HCT116 (cell line): Measurements from ENCODE around the gene ABCA6. TPM values are rescaled to one million over a fixed set of nuclear protein-coding genes. Genes with fewer than 3 reads are reported as not detected.

ENCODE experiments used
- ATAC-seq: fragments of 200-7000 bp; cut with Tn5 transposase; 2 replicates; pipeline ENCODE4 v1.9.1; 2020; ENCODE audit warnings: mild to moderate bottlenecking, moderate library complexity
- BruUV-seq: library from RNA; stranded (reverse); fragments of 400-500 nt; replicated peaks from 2 replicates; lab custom pipeline; 2021; lab: Mats Ljungman, UMichigan
- CTCF ChIA-PET: fragments of 300-600 bp; sonication (Branson Sonifier 250); formaldehyde crosslinking; loops from one replicate; lab custom pipeline; 2021; ENCODE audit warnings: antibody characterized with exemption; lab: Charles Lee
- POLR2A ChIA-PET: fragments of 300-600, 350-600 bp; sonication (Branson Sonifier 250); formaldehyde crosslinking; loops from one replicate; lab custom pipeline; 2021; ENCODE audit warnings: antibody characterized with exemption; lab: Charles Lee
- RAD21 ChIA-PET, 2 experiments: fragments of 300-600 bp; sonication (Branson Sonifier 250); formaldehyde crosslinking; loops; one replicate each; lab custom pipeline; 2023; ENCODE audit warnings: low total read pairs in 2 of 2; ENCODE audit not compliant: uncharacterized antibody in 2 of 2, unreplicated experiment in 2 of 2, low non-redundant PET in 1 of 2; lab: Charles Lee
- DNase-seq: peaks from one replicate; pipeline ENCODE4 v3.0.0-alpha.2; 2010; ENCODE audit warnings: low read depth, low spot score
- H2AFZ ChIP-seq: fragments of 200-600 bp; shearing (Covaris generic), sonication (generic); 2 replicates; pipeline ENCODE4 v1.6.1; 2017; ENCODE audit warnings: low read depth, mixed run types, mixed read lengths, antibody characterized with exemption, low read length; ENCODE audit not compliant: poor library complexity, severe bottlenecking
- H3K27ac ChIP-seq: 2 replicates; pipeline ENCODE4 v1.5.1; 2012; ENCODE audit warnings: low read depth, low read length
- H3K27me3 ChIP-seq: fragments of 200-600 bp; sonication (generic); 2 replicates; pipeline ENCODE4 v1.6.1; 2016; ENCODE audit warnings: mixed run types, low read length, mixed read lengths; ENCODE audit not compliant: insufficient read depth
- H3K36me3 ChIP-seq, 2 experiments: fragments of 200-500 bp in 1 of 2; fragments of 200-600 bp in 1 of 2; sonication (Bioruptor generic) in 1 of 2; sonication (generic) in 1 of 2; 2 replicates each; pipeline versions ENCODE4 v1.5.1 to v1.6.1; 2014 to 2016; ENCODE audit warnings: low read length in 2 of 2, inconsistent platforms in 1 of 2, mixed read lengths in 1 of 2, mixed run types in 1 of 2; ENCODE audit not compliant: insufficient read depth in 2 of 2, control insufficient read depth in 1 of 2
- H3K4me1 ChIP-seq, 2 experiments: fragments of 200-600 bp in 1 of 2; sonication (generic) in 1 of 2; 2 replicates each; pipeline versions ENCODE4 v1.5.1 to v1.6.1; 2012 to 2017; ENCODE audit warnings: low read length in 2 of 2, inconsistent platforms in 1 of 2, mild to moderate bottlenecking in 1 of 2, mixed read lengths in 1 of 2, mixed run types in 1 of 2, moderate library complexity in 1 of 2; ENCODE audit not compliant: insufficient read depth in 2 of 2, control insufficient read depth in 1 of 2
- H3K4me2 ChIP-seq: fragments of 200-600 bp; sonication (generic); 2 replicates; pipeline ENCODE4 v1.6.1; 2017; ENCODE audit warnings: mixed run types, low read length, mixed read lengths
- H3K4me3 ChIP-seq, 2 experiments: fragments of 200-600 bp in 1 of 2; sonication (generic) in 1 of 2; replicated peaks in 1 of 2; 2 replicates each; pipeline ENCODE4 v1.5.1; 2011 to 2016; ENCODE audit warnings: low read length in 2 of 2, control low read depth in 1 of 2, low read depth in 1 of 2, mild to moderate bottlenecking in 1 of 2, mixed read lengths in 1 of 2, mixed run types in 1 of 2
- H3K79me2 ChIP-seq: fragments of 200-600 bp; sonication (generic); 2 replicates; pipeline ENCODE4 v1.6.1; 2017; ENCODE audit warnings: mild to moderate bottlenecking, mixed run types, low read length, moderate library complexity, mixed read lengths; ENCODE audit not compliant: insufficient read depth
- H3K9ac ChIP-seq: fragments of 200-600 bp; sonication (generic); 2 replicates; pipeline ENCODE4 v1.6.1; 2016; ENCODE audit warnings: low read length, mixed read lengths
- H3K9me2 ChIP-seq: fragments of 200-600 bp; sonication (generic), shearing (Covaris generic); 2 replicates; pipeline ENCODE4 v1.6.1; 2017; ENCODE audit warnings: mixed run types, mild to moderate bottlenecking, moderate library complexity; ENCODE audit not compliant: insufficient read depth
- H3K9me3 ChIP-seq, 2 experiments: fragments of 200-500 bp in 1 of 2; fragments of 200-600 bp in 1 of 2; sonication (Bioruptor generic) in 1 of 2; sonication (generic) in 1 of 2; 2 replicates each; pipeline ENCODE4 v1.6.1; 2014 to 2017; ENCODE audit warnings: low read length in 2 of 2, mixed read lengths in 2 of 2, inconsistent platforms in 1 of 2, low read depth in 1 of 2, mild to moderate bottlenecking in 1 of 2, mixed run types in 1 of 2, moderate library complexity in 1 of 2; ENCODE audit not compliant: control insufficient read depth in 1 of 2, insufficient read depth in 1 of 2
- H4K20me1 ChIP-seq: fragments of 200-600 bp; sonication (generic), shearing (Covaris generic); 2 replicates; pipeline ENCODE4 v1.6.1; 2017; ENCODE audit warnings: mixed run types, mild to moderate bottlenecking, moderate library complexity; ENCODE audit not compliant: insufficient read depth
- CEBPB ChIP-seq: IDR thresholded peaks from 2 replicates; pipeline ENCODE4 v1.6.1; 2012; ENCODE audit warnings: low read depth
- EGR1 ChIP-seq: IDR thresholded peaks from 2 replicates; pipeline ENCODE4 v1.6.1; 2012; ENCODE audit warnings: low read depth
- ELF1 ChIP-seq: IDR thresholded peaks from 2 replicates; pipeline ENCODE4 v1.6.1; 2012; ENCODE audit warnings: low read depth, borderline replicate concordance
- EZH2 ChIP-seq: fragments of 200-600 bp; sonication (generic); IDR thresholded peaks from 2 replicates; pipeline ENCODE4 v1.6.1; 2017; ENCODE audit warnings: antibody characterized with exemption, mixed run types
- EZH2phosphoT487 ChIP-seq: fragments of 200-600 bp; IDR thresholded peaks from 2 replicates; pipeline ENCODE4 v1.6.1; 2018; ENCODE audit warnings: antibody characterized with exemption, borderline replicate concordance
- FOSL1 ChIP-seq: IDR thresholded peaks from 2 replicates; pipeline ENCODE4 v1.6.1; 2012; ENCODE audit warnings: low read depth
- JUND ChIP-seq: IDR thresholded peaks from 2 replicates; pipeline ENCODE4 v1.6.1; 2012
- POLR2A ChIP-seq: IDR thresholded peaks from 2 replicates; pipeline ENCODE4 v1.7.0; 2011; ENCODE audit warnings: borderline replicate concordance; ENCODE audit not compliant: insufficient read depth, insufficient read length; ENCODE audit errors: extremely low read depth
- POLR2AphosphoS5 ChIP-seq: IDR thresholded peaks from 2 replicates; pipeline ENCODE4 v1.6.1; 2011; ENCODE audit warnings: mild to moderate bottlenecking, low read depth, low read length, moderate library complexity
- RAD21 ChIP-seq: IDR thresholded peaks from 2 replicates; pipeline ENCODE4 v1.6.1; 2012; ENCODE audit warnings: low read depth, mild to moderate bottlenecking
- SIN3A ChIP-seq: IDR thresholded peaks from 2 replicates; pipeline ENCODE4 v1.6.1; 2012; ENCODE audit warnings: low read depth
- SP1 ChIP-seq: IDR thresholded peaks from 2 replicates; pipeline ENCODE4 v1.6.1; 2012; ENCODE audit warnings: low read depth
- SRF ChIP-seq: IDR thresholded peaks from 2 replicates; pipeline ENCODE4 v1.6.1; 2012; ENCODE audit warnings: low read depth
- TCF7L2 ChIP-seq: IDR thresholded peaks from 2 replicates; pipeline ENCODE4 v1.7.0; 2011; ENCODE audit warnings: borderline replicate concordance, inconsistent platforms; ENCODE audit not compliant: insufficient read depth, insufficient read length; ENCODE audit errors: extremely low read depth
- YY1 ChIP-seq: IDR thresholded peaks from 2 replicates; pipeline ENCODE4 v1.6.1; 2011; ENCODE audit warnings: low read length, low read depth, moderate library complexity, mild to moderate bottlenecking; ENCODE audit not compliant: insufficient replicate concordance; ENCODE audit errors: extremely low read depth
- ZNF274 ChIP-seq: fragments of 200-500 bp; sonication (Bioruptor generic); IDR thresholded peaks from 2 replicates; pipeline ENCODE4 v1.6.1; 2014; ENCODE audit warnings: mild to moderate bottlenecking, low read depth, low read length, inconsistent platforms
- intact Hi-C: fragments of 100-400 bp; cut with micrococcal nuclease; formaldehyde crosslinking; loops from 2 replicates; pipeline ENCODE4 v1.10.0; 2022
- total RNA-seq: library from RNA; stranded (reverse); gene quantifications from one replicate; pipeline ENCODE4 v1.2.1, GENCODE V29; 2021; ENCODE audit not compliant: unreplicated experiment
- TF ChIP-seq, protein P1 (sequence below): IDR thresholded peaks from 2 replicates; pipeline ENCODE4 v1.6.1; 2012; ENCODE audit warnings: low read depth
- TF ChIP-seq, protein P2 (sequence below), 3 experiments: fragments of 200-600 bp in 1 of 3; sonication (generic) in 1 of 3; IDR thresholded peaks in 2 of 3; conservative IDR thresholded peaks in 1 of 3; 2 replicates each; pipeline ENCODE4 v1.5.1; 2012 to 2017; ENCODE audit warnings: low read depth in 2 of 3, low read length in 2 of 3, antibody characterized with exemption in 1 of 3, borderline replicate concordance in 1 of 3, control low read depth in 1 of 3, mild to moderate bottlenecking in 1 of 3, mixed read lengths in 1 of 3, mixed run types in 1 of 3, moderate library complexity in 1 of 3; ENCODE audit not compliant: insufficient read depth in 1 of 3
- TF ChIP-seq, protein P3 (sequence below): IDR thresholded peaks from 2 replicates; pipeline ENCODE4 v1.6.1; 2011; ENCODE audit warnings: mild to moderate bottlenecking, low read length, moderate library complexity; ENCODE audit not compliant: insufficient replicate concordance; ENCODE audit errors: extremely low read depth
- TF ChIP-seq, protein P4 (sequence below): IDR thresholded peaks from 2 replicates; pipeline ENCODE4 v1.6.1; 2012

Gene ABCA6
- total RNA-seq, 1 experiment from 2014 or later: 0.44 TPM

DNA sequence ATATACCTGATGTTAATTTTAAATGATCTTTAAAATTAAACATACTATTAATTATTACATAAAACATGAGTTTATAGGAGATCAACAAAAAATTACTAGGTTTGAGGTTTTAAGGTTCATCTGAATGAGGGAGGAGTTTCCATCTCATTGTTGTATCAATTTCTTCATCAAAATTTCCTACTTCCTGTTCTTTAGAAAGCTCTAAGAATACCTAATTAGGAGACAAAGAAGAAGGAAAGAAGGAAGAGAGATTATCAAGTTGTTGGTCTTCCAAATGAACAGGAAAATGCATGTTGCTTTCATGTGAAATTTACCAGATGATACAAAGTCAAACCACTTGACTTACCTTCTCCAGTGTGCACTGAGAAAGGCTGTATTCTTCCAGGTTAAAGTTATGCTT, 62.8 kb downstream of the ABCA6 start:
- Histone ChIP-seq H3K9me2 (no peaks in the 10 kb centered on the region), H3K4me2 (no peak overlapping the region), H3K9me3 (peaks cover 0 to 6% of the 10 kb centered on the region in 2 experiments; a peak in 1 of 4 replicates), H3K79me2 (no peaks in the 10 kb centered on the region), H3K4me1 (no peaks in the 10 kb centered on the region), H3K9ac (no peak overlapping the region), H4K20me1 (no peaks in the 10 kb centered on the region), H3K4me3 (no peak overlapping the region), H3K36me3 (no peaks in the 10 kb centered on the region), H3K27ac (no peak overlapping the region), H2AFZ (no peak overlapping the region), H3K27me3 (no peaks in the 10 kb centered on the region)
- BruUV-seq: no TSS peak
- RAD21 ChIA-PET: no interaction called here
- ATAC-seq: no peak
- intact Hi-C loops: no loop called here
- POLR2A ChIA-PET: no interaction called here
- CTCF ChIA-PET: no interaction called here
- no peak for TF ChIP-seq SIN3A
- TF ChIP-seq ZNF274: no peak
- TF ChIP-seq POLR2AphosphoS5: no peak
- TF ChIP-seq YY1: no peak
- no peak for TF ChIP-seq ELF1
- no peak for TF ChIP-seq FOSL1
- TF ChIP-seq EZH2: no peak
- TF ChIP-seq TCF7L2: no peak
- TF ChIP-seq RAD21: no peak
- TF ChIP-seq SRF: no peak
- TF ChIP-seq EGR1: no peak
- TF ChIP-seq, protein P1, sequence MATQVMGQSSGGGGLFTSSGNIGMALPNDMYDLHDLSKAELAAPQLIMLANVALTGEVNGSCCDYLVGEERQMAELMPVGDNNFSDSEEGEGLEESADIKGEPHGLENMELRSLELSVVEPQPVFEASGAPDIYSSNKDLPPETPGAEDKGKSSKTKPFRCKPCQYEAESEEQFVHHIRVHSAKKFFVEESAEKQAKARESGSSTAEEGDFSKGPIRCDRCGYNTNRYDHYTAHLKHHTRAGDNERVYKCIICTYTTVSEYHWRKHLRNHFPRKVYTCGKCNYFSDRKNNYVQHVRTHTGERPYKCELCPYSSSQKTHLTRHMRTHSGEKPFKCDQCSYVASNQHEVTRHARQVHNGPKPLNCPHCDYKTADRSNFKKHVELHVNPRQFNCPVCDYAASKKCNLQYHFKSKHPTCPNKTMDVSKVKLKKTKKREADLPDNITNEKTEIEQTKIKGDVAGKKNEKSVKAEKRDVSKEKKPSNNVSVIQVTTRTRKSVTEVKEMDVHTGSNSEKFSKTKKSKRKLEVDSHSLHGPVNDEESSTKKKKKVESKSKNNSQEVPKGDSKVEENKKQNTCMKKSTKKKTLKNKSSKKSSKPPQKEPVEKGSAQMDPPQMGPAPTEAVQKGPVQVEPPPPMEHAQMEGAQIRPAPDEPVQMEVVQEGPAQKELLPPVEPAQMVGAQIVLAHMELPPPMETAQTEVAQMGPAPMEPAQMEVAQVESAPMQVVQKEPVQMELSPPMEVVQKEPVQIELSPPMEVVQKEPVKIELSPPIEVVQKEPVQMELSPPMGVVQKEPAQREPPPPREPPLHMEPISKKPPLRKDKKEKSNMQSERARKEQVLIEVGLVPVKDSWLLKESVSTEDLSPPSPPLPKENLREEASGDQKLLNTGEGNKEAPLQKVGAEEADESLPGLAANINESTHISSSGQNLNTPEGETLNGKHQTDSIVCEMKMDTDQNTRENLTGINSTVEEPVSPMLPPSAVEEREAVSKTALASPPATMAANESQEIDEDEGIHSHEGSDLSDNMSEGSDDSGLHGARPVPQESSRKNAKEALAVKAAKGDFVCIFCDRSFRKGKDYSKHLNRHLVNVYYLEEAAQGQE: no peak
- no peak for TF ChIP-seq SP1
- TF ChIP-seq, protein P2, sequence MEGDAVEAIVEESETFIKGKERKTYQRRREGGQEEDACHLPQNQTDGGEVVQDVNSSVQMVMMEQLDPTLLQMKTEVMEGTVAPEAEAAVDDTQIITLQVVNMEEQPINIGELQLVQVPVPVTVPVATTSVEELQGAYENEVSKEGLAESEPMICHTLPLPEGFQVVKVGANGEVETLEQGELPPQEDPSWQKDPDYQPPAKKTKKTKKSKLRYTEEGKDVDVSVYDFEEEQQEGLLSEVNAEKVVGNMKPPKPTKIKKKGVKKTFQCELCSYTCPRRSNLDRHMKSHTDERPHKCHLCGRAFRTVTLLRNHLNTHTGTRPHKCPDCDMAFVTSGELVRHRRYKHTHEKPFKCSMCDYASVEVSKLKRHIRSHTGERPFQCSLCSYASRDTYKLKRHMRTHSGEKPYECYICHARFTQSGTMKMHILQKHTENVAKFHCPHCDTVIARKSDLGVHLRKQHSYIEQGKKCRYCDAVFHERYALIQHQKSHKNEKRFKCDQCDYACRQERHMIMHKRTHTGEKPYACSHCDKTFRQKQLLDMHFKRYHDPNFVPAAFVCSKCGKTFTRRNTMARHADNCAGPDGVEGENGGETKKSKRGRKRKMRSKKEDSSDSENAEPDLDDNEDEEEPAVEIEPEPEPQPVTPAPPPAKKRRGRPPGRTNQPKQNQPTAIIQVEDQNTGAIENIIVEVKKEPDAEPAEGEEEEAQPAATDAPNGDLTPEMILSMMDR (IDR thresholded peaks at IDR 0.05 in 2 of 3, conservative IDR thresholded peaks at IDR 0.05 in 1 of 3; ENCODE audit: borderline replicate concordance in 1 of 3, insufficient read depth in 1 of 3, low read depth in 2 of 3, low read length in 2 of 3): no peak
- TF ChIP-seq, protein P3, sequence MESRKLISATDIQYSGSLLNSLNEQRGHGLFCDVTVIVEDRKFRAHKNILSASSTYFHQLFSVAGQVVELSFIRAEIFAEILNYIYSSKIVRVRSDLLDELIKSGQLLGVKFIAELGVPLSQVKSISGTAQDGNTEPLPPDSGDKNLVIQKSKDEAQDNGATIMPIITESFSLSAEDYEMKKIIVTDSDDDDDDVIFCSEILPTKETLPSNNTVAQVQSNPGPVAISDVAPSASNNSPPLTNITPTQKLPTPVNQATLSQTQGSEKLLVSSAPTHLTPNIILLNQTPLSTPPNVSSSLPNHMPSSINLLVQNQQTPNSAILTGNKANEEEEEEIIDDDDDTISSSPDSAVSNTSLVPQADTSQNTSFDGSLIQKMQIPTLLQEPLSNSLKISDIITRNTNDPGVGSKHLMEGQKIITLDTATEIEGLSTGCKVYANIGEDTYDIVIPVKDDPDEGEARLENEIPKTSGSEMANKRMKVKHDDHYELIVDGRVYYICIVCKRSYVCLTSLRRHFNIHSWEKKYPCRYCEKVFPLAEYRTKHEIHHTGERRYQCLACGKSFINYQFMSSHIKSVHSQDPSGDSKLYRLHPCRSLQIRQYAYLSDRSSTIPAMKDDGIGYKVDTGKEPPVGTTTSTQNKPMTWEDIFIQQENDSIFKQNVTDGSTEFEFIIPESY: no peak
- TF ChIP-seq JUND: no peak
- TF ChIP-seq, protein P4, sequence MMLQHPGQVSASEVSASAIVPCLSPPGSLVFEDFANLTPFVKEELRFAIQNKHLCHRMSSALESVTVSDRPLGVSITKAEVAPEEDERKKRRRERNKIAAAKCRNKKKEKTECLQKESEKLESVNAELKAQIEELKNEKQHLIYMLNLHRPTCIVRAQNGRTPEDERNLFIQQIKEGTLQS: no peak
- TF ChIP-seq CEBPB: no peak
- no peak for TF ChIP-seq POLR2A
- TF ChIP-seq EZH2phosphoT487: no peak
- DNase-seq: no peak
